ENCODE results near the gene MGRN1.
"Not testable (repeated sequence)": the region's sequence is repeated elsewhere in the genome, so short reads cannot be mapped to it uniquely, and the experiment has no call there.

The MGRN1 gene

DNA sequence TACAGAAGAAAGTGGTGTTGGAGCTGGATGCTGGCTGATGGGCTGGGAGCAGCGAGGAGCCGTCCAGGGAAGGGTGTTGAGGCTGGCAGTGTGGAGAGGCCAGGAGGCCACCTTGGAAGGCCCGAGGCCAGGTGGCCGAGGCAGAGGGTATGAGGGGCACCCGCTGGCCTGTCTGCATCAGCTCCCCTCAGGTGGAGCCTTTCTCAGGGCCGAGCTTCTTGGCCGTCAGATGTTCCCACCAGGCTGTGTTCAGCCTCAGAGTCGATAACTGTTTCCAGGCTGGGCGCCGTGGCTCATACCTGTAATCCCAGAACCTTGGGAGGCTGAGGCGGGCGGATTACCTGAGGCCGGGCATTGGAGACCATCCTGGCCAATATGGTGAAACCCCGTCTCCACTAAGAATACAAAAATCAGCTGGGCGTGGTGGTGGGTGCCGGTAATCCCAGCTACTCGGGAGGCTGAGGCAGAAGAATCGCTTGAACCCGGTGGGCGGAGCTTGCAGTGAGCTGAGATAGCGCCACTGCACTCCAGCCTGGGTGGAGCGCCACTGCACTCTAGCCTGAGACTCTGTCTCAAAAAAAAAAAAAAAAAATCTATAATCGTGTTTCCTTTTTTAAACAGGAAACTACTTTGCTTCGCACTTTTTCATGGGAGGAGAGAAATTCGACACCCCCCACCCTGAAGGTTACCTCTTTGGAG, 25.3 kb downstream of the MGRN1 start:
- TF ChIP-seq EZH2 (IDR thresholded peaks at IDR 0.05) (no peak), FOXP2 (optimal IDR thresholded peaks at IDR 0.05; ENCODE audit: control extremely low read depth, extremely low read length, insufficient read depth) (no peak), POLR2AphosphoS5 (IDR thresholded peaks at IDR 0.05; ENCODE audit: borderline replicate concordance, low read depth, low read length) (no peak)
- no peak overlapping the region for H3K27ac ChIP-seq
- H3K9me3 ChIP-seq (ENCODE audit: low read depth, low read length), result no peaks in the 10 kb centered on the region
- H3K4me3 ChIP-seq, result no peak overlapping the region
- no peak for DNase-seq (ENCODE audit: low read depth, low spot score)
- H3K9ac ChIP-seq (ENCODE audit: insufficient read length), result no peak overlapping the region
- H3K36me3 ChIP-seq (ENCODE audit: insufficient read depth, low read length), result no peaks in the 10 kb centered on the region; the same call in 1 of the 2 replicates

DNA sequence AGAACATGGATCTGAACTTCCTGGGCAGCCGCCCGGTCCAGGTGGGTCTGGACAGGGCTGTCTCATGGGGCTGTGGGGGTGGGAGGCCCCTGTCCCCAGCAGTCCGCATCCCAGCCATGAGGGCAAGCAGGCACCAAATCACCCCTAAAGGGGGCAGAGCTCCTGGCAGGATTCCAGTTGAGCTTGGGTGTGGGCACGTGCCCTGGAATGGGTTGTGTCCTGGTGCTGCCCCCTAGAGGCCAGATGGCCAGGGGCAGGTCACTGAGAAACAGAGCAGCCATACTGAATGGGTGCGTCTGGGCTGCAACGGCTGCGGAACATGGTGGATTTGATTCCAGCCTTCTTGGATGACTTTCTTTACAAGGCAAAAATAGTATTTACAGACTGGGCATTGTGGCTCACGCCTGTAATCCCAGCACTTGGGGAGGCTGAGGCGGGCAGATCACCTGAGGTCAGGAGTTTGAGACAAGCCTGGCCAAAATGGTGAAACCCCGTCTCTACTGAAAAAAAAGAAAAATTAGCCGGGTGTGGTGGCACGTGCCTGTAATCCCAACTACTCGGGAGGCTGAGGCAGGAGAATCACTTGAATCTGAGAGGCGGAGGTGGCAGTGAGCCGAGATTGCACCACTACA, 25.9 kb downstream of the MGRN1 start:
- H3K36me3 ChIP-seq (ENCODE audit: insufficient read depth, low read length), result not testable (repeated sequence)

DNA sequence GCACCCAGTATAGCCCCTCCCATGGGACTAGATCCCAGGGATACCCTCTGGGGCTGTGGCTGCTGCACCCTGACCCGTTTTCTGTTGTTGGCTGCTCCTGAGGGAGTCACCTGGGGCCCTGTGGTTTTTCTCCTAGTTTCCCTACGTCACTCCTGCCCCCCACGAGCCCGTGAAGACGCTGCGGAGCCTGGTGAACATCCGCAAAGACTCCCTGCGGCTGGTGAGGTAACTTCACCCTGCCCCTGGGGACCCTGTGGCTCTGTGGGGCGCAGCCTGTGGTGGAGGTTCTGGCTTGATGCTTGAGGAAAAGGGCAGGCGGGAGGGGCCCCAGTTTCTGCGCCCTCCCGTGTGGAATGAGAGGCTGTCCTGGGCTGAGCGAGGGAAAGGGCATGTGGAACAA, 27.2 kb downstream of the MGRN1 start:
- TF ChIP-seq EZH2 (IDR thresholded peaks at IDR 0.05) (no peak), FOXP2 (optimal IDR thresholded peaks at IDR 0.05; ENCODE audit: control extremely low read depth, extremely low read length, insufficient read depth) (no peak), POLR2AphosphoS5 (IDR thresholded peaks at IDR 0.05; ENCODE audit: borderline replicate concordance, low read depth, low read length) (no peak)
- no peak overlapping the region for H3K27ac ChIP-seq
- DNase-seq (ENCODE audit: low read depth, low spot score), result no peak
- no peak overlapping the region for H3K4me3 ChIP-seq
- H3K36me3 ChIP-seq (ENCODE audit: insufficient read depth, low read length), result no peaks in the 10 kb centered on the region; the same call in 1 of the 2 replicates
- H3K9ac ChIP-seq (ENCODE audit: insufficient read length), result no peak overlapping the region
- H3K9me3 ChIP-seq (ENCODE audit: low read depth, low read length), result no peaks in the 10 kb centered on the region

More for the DNA sequence above, 25.9 kb downstream of the MGRN1 start:
- not testable (repeated sequence) for H3K27ac ChIP-seq; DNase-seq (ENCODE audit: low read depth, low spot score); H3K9me3 ChIP-seq (ENCODE audit: low read depth, low read length); H3K4me3 ChIP-seq; H3K9ac ChIP-seq (ENCODE audit: insufficient read length)

DNA sequence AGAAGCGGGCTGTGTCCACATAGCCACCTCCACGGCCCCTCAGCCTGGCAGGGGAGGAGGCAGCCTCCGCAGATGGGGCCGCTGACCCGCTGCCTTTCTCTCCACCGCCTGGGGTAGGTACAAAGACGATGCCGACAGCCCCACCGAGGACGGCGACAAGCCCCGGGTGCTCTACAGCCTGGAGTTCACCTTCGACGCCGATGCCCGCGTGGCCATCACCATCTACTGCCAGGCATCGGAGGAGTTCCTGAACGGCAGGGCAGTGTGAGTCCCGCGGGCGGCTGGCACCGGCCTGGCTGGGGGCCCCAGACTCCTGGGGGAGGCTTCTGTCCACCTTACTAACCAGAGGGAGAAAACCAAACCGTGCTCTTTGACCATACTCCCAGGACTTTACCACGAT, 27.9 kb downstream of the MGRN1 start:
- Histone ChIP-seq H3K27ac (no peak overlapping the region), H3K36me3 (ENCODE audit: insufficient read depth, low read length) (no peaks in the 10 kb centered on the region; the same call in 1 of the 2 replicates), H3K9ac (ENCODE audit: insufficient read length) (no peak overlapping the region), H3K9me3 (ENCODE audit: low read depth, low read length) (no peaks in the 10 kb centered on the region), H3K4me3 (no peak overlapping the region)
- TF ChIP-seq POLR2AphosphoS5 (IDR thresholded peaks at IDR 0.05; ENCODE audit: borderline replicate concordance, low read depth, low read length) (no peak), EZH2 (IDR thresholded peaks at IDR 0.05) (no peak), FOXP2 (optimal IDR thresholded peaks at IDR 0.05; ENCODE audit: control extremely low read depth, extremely low read length, insufficient read depth) (no peak)
- DNase-seq (ENCODE audit: low read depth, low spot score), result no peak

DNA sequence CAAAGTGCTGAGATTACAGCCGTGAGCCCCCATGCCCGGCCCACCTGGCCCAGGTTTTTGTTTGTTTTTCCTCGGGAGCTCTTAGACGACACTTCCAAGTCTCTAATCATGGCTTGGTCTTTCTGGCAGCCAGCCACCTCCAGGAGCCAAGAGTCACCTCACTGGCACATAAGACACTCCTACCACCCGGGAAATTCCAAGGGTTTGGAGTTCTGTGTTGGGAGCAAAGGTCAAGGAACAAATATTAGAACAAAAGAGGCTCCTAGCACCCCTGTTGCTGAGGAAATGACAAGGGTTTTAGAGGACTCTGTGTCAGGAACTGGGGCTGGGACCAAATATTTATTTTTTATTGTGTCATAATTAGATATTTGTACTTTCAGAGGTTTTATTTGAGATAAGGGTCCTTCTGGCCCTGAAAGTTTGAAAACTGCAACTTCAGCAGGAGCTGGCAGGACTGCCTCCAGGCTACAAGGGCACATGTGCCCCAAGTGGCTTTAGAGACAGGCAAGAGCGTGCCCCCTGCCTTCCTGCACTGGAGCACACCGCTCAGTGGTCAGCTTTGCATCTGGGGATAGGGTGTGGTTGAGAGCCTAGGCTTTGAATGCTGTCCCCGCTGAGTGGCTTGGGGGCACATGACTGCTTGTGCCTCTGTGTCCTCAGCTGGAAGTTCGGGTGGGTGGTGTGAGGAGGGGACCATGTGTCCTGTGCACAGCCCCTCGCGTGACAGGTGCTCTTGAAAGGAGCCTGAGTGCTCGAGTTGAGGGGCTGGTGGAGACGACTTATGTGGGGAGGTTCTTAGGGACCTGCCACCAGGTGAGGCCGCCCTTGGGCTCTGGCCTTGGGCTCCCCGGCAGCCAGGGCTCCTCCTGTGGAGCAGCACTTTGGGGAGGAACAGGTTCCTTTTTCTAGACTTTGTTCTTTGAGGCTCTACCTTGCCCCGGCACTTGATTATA, 29.7 kb downstream of the MGRN1 start:
- H3K4me3 ChIP-seq, result no peak overlapping the region
- no peak overlapping the region for H3K9ac ChIP-seq (ENCODE audit: insufficient read length)
- H3K27ac ChIP-seq, result no peak overlapping the region
- TF ChIP-seq FOXP2 (optimal IDR thresholded peaks at IDR 0.05; ENCODE audit: control extremely low read depth, extremely low read length, insufficient read depth), result no peak
- TF ChIP-seq POLR2AphosphoS5 (IDR thresholded peaks at IDR 0.05; ENCODE audit: borderline replicate concordance, low read depth, low read length), result no peak
- TF ChIP-seq EZH2 (IDR thresholded peaks at IDR 0.05), result no peak
- no peaks in the 10 kb centered on the region for H3K9me3 ChIP-seq (ENCODE audit: low read depth, low read length)
- H3K36me3 ChIP-seq (ENCODE audit: insufficient read depth, low read length), result no peaks in the 10 kb centered on the region; the same call in 1 of the 2 replicates
- no peak for DNase-seq (ENCODE audit: low read depth, low spot score)

DNA sequence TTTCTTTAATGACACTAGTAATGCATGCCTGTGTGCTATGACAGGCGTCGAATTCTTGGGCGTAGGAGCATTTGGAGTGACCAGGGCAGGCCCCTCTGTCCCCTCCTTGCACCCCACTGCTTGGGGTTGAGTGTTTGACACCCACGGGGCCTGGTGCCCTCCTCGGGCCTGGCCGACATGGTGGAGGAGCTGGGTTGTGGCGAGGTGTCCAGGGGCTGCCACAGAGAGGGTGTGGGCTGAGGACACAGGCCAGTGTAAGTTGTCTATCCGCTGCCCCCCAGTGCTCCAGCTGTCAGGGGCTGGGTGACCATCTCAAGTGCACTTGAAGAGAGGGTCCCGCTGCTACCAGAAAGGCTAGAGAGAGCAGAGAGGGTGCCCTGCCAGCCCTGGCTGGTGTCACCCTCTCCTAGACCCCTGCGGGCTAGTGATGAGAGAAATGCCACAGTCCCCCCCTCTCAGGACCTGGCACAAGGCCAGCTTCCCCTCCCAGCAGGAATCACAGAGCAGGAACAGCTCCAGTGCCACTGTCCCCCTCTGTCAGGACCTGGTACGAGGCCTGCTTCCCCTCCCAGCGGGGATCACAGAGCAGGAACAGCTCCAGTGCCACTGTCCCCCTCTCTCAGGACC, 30.5 kb downstream of the MGRN1 start:
- Histone ChIP-seq H3K4me3 (no peak overlapping the region), H3K9ac (ENCODE audit: insufficient read length) (no peak overlapping the region), H3K9me3 (ENCODE audit: low read depth, low read length) (no peaks in the 10 kb centered on the region), H3K36me3 (ENCODE audit: insufficient read depth, low read length) (no peaks in the 10 kb centered on the region; the same call in 1 of the 2 replicates), H3K27ac (no peak overlapping the region)
- TF ChIP-seq EZH2 (IDR thresholded peaks at IDR 0.05) (no peak), FOXP2 (optimal IDR thresholded peaks at IDR 0.05; ENCODE audit: control extremely low read depth, extremely low read length, insufficient read depth) (no peak), POLR2AphosphoS5 (IDR thresholded peaks at IDR 0.05; ENCODE audit: borderline replicate concordance, low read depth, low read length) (no peak)
- DNase-seq (ENCODE audit: low read depth, low spot score), result no peak

DNA sequence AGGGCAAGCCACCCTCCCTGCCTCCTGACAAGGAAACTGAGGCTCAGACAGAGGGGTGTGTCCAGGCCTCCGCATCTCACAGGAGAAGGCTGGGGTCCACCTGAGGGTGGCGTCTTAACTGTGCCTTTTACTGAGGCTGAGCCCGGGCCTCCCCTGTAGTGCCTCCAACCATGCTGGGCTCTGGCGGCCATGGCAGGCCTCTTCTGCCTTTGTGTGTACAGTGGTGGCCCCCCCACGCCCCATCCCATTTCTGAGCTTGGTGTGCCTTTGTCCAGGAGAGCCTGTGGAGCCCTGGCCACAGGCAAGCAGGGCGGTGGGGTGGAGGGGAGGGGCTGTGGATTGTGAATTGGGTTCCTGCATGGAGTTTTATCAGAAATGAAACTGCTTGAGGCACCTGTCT, 31.2 kb downstream of the MGRN1 start:
- Histone ChIP-seq H3K36me3 (ENCODE audit: insufficient read depth, low read length) (no peaks in the 10 kb centered on the region; the same call in 1 of the 2 replicates), H3K27ac (no peak overlapping the region), H3K4me3 (no peak overlapping the region), H3K9me3 (ENCODE audit: low read depth, low read length) (no peaks in the 10 kb centered on the region), H3K9ac (ENCODE audit: insufficient read length) (no peak overlapping the region)
- TF ChIP-seq POLR2AphosphoS5 (IDR thresholded peaks at IDR 0.05; ENCODE audit: borderline replicate concordance, low read depth, low read length) (no peak), EZH2 (IDR thresholded peaks at IDR 0.05) (no peak), FOXP2 (optimal IDR thresholded peaks at IDR 0.05; ENCODE audit: control extremely low read depth, extremely low read length, insufficient read depth) (no peak)
- DNase-seq (ENCODE audit: low read depth, low spot score), result no peak

DNA sequence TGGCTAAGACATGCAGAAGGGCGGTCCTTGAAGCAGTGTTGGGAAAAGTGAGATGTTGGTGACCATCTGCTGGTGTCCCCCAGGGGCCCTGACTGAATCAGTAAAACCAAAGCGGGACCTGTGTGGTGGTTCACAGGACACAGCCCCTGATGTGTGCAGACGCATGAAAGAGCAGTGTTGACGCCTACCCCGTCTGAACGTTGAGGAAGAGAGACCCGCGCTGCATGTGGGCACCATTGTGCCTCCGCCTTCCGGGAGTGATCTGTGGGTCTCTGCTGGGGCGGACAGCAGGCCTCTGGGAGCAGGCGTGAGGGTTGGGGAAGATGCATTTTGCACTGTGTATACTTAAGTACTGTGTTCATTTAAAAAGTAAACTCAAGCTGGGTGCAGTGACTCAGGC, 31.6 kb downstream of the MGRN1 start:
- Histone ChIP-seq H3K27ac (no peak overlapping the region), H3K9me3 (ENCODE audit: low read depth, low read length) (no peaks in the 10 kb centered on the region), H3K4me3 (no peak overlapping the region), H3K36me3 (ENCODE audit: insufficient read depth, low read length) (no peaks in the 10 kb centered on the region; the same call in 1 of the 2 replicates), H3K9ac (ENCODE audit: insufficient read length) (no peak overlapping the region)
- TF ChIP-seq EZH2 (IDR thresholded peaks at IDR 0.05) (no peak), POLR2AphosphoS5 (IDR thresholded peaks at IDR 0.05; ENCODE audit: borderline replicate concordance, low read depth, low read length) (no peak), FOXP2 (optimal IDR thresholded peaks at IDR 0.05; ENCODE audit: control extremely low read depth, extremely low read length, insufficient read depth) (no peak)
- no peak for DNase-seq (ENCODE audit: low read depth, low spot score)
